ENCODE measurements around the gene KIF18A.
"Not testable (repeated sequence)": the region's sequence is repeated elsewhere in the genome, so short reads cannot be mapped to it uniquely, and the experiment has no call there.

The KIF18A gene

GRCh38 chr11:28107750-28108618 lies at the start of gene KIF18A, which contains the start of gene METTL15:
Gene KIF18A (minus strand): TSS chr11:28108156. CDS start chr11:28097947, 10,209 bp downstream.
Gene METTL15 (plus strand): TSS chr11:28108388. CDS start chr11:28113335, 4,947 bp downstream.
- DNase-seq = peak; percentile 99

- no peak for DNase-seq
These were observed 45.6 kb upstream of the KIF18A start for GRCh38 chr11:28153586-28153985.

GRCh38 chr11:28152743-28153142 lies 44.8 kb upstream of the KIF18A start:
- no peak for DNase-seq

GRCh38 chr11:28146123-28146751 lies 38.3 kb upstream of the KIF18A start:
- DNase-seq = no peak

GRCh38 chr11:28144808-28145207 lies 36.9 kb upstream of the KIF18A start:
- peak; percentile 37 for DNase-seq

GRCh38 chr11:28142724-28143123 lies 34.8 kb upstream of the KIF18A start:
- DNase-seq = peak; percentile 18

GRCh38 chr11:28140689-28141455 lies 32.9 kb upstream of the KIF18A start:
- DNase-seq = no peak

- no peak for DNase-seq
These were observed 32.0 kb upstream of the KIF18A start for GRCh38 chr11:28139841-28140415.

GRCh38 chr11:28137832-28138231 lies 29.9 kb upstream of the KIF18A start:
- DNase-seq = peak; percentile 27

- DNase-seq = peak; percentile 78
These were observed 29.4 kb upstream of the KIF18A start for GRCh38 chr11:28137366-28137765.

- DNase-seq = not testable (repeated sequence)
These were observed 28.2 kb upstream of the KIF18A start for GRCh38 chr11:28136157-28136556.

- no peak for DNase-seq
These were observed 25.2 kb upstream of the KIF18A start for GRCh38 chr11:28133146-28133545.

- DNase-seq = no peak
These were observed 24.6 kb upstream of the KIF18A start for GRCh38 chr11:28132548-28132947.

- no peak for DNase-seq
These were observed 15.2 kb upstream of the KIF18A start for GRCh38 chr11:28123151-28123581.

GRCh38 chr11:28117712-28118111 lies 9.8 kb upstream of the KIF18A start:
- DNase-seq = no peak

- DNase-seq = no peak
These were observed 6.8 kb upstream of the KIF18A start for GRCh38 chr11:28114731-28115130.

GRCh38 chr11:28114116-28114515 lies 6.2 kb upstream of the KIF18A start:
- DNase-seq = no peak

- peak; percentile 49 for DNase-seq
These were observed 2.9 kb upstream of the KIF18A start for GRCh38 chr11:28110821-28111200.

GRCh38 chr11:28110108-28110820 lies 2.3 kb upstream of the KIF18A start:
- peak; percentile 88 for DNase-seq

GRCh38 chr11:28108958-28109357 lies 1.0 kb upstream of the KIF18A start:
- DNase-seq = no peak

GRCh38 chr11:28107191-28107749 lies 686 bp downstream of the KIF18A start:
- peak; percentile 62 for DNase-seq

Measured in hematopoietic multipotent progenitor cell treated with erythropoietin and hydrocortisone succinate and interleukin-3 and kit ligand, for 4 days (in vitro differentiated cells).